Right atrium auricular region (tissue), 2 donors: ENCODE data around the gene ANKS4B. TPM values are rescaled to one million over a fixed set of nuclear protein-coding genes. Genes with fewer than 3 reads are reported as not detected.

ENCODE experiments used
- DNase-seq: peaks from one replicate; pipeline ENCODE4 v3.0.0-alpha.2; 2019; ENCODE audit warnings: low spot score
- H3K27ac ChIP-seq, 2 donors: fragments of 200-600 bp; sonication (generic); 1 replicate in 1 of 2; 2 replicates in 1 of 2; pipeline ENCODE4 v1.5.1; 2016 to 2019
- H3K27me3 ChIP-seq, 2 donors: fragments of 200-600 bp; sonication (generic); one replicate each; pipeline versions ENCODE4 v1.5.1 to v1.6.0; 2017 to 2019
- H3K36me3 ChIP-seq: fragments of 200-600 bp; sonication (generic); one replicate; pipeline ENCODE4 v1.5.1; 2016
- H3K4me1 ChIP-seq, 2 donors: fragments of 200-600 bp; sonication (generic); one replicate each; pipeline versions ENCODE4 v1.5.1 to v1.6.0; 2017 to 2019
- H3K4me3 ChIP-seq, 2 donors: fragments of 200-600 bp; sonication (generic); 1 replicate in 1 of 2; 2 replicates in 1 of 2; pipeline ENCODE4 v1.5.1; 2017 to 2019; ENCODE audit warnings: mild to moderate bottlenecking in 1 of 2, moderate library complexity in 1 of 2
- H3K9me3 ChIP-seq, 2 donors: fragments of 200-600 bp; sonication (generic); one replicate each; pipeline ENCODE4 v1.5.1; 2019
- CTCF ChIP-seq, 2 donors: fragments of 200-600 bp; sonication (generic); IDR thresholded peaks; one replicate each; pipeline ENCODE4 v1.5.1; 2019; ENCODE audit warnings: antibody characterized with exemption in 2 of 2
- total RNA-seq, 2 donors: library from RNA; depleted of rRNA; stranded (reverse); fragments of >200 nt; gene quantifications; one replicate each; pipeline ENCODE4 v1.1.0, GENCODE V29; 2016

Gene ANKS4B
- total RNA-seq, 2 donors from 2014 or later: not detected

GRCh38 chr16:21197112-21197511, 36.4 kb upstream of the ANKS4B start:
- no peaks in the 10 kb centered on the region for H3K9me3 ChIP-seq
- DNase-seq: no peak
- no peak overlapping the region for H3K27ac ChIP-seq

GRCh38 chr16:21197621-21198020, 35.9 kb upstream of the ANKS4B start:
- Histone ChIP-seq H3K9me3 (no peaks in the 10 kb centered on the region), H3K36me3 (no peaks in the 10 kb centered on the region), H3K27me3 (no peaks in the 10 kb centered on the region), H3K27ac (no peak overlapping the region), H3K4me1 (no peaks in the 10 kb centered on the region), H3K4me3 (no peak overlapping the region)
- no peak for DNase-seq
- TF ChIP-seq CTCF (IDR thresholded peaks at IDR 0.05): no peak

More at GRCh38 chr16:21197112-21197511, 36.4 kb upstream of the ANKS4B start:
- no peaks in the 10 kb centered on the region for H3K4me1 ChIP-seq
- H3K4me3 ChIP-seq: no peak overlapping the region
- no peaks in the 10 kb centered on the region for H3K27me3 ChIP-seq
- no peak for TF ChIP-seq CTCF (IDR thresholded peaks at IDR 0.05)
- no peaks in the 10 kb centered on the region for H3K36me3 ChIP-seq

GRCh38 chr16:21199607-21200218, 33.8 kb upstream of the ANKS4B start:
- H3K36me3 ChIP-seq: no peaks in the 10 kb centered on the region
- no peaks in the 10 kb centered on the region for H3K9me3 ChIP-seq
- H3K4me1 ChIP-seq: no peaks in the 10 kb centered on the region
- no peak for DNase-seq
- no peak overlapping the region for H3K27ac ChIP-seq
- no peak for TF ChIP-seq CTCF (IDR thresholded peaks at IDR 0.05)
- H3K27me3 ChIP-seq: no peaks in the 10 kb centered on the region
- H3K4me3 ChIP-seq: no peak overlapping the region

GRCh38 chr16:21203155-21203797, 30.2 kb upstream of the ANKS4B start:
- Histone ChIP-seq H3K4me3 (no peak overlapping the region), H3K9me3 (no peaks in the 10 kb centered on the region), H3K27ac (no peak overlapping the region), H3K36me3 (no peaks in the 10 kb centered on the region), H3K4me1 (no peaks in the 10 kb centered on the region), H3K27me3 (no peaks in the 10 kb centered on the region)
- DNase-seq: no peak
- TF ChIP-seq CTCF (IDR thresholded peaks at IDR 0.05): no peak

GRCh38 chr16:21205303-21205702, 28.2 kb upstream of the ANKS4B start:
- no peak for DNase-seq
- Histone ChIP-seq H3K4me3 (no peak overlapping the region), H3K36me3 (no peaks in the 10 kb centered on the region), H3K9me3 (no peaks in the 10 kb centered on the region), H3K27ac (no peak overlapping the region), H3K27me3 (no peaks in the 10 kb centered on the region), H3K4me1 (no peaks in the 10 kb centered on the region)
- no peak for TF ChIP-seq CTCF (IDR thresholded peaks at IDR 0.05)

- Histone ChIP-seq H3K4me1 (no peaks in the 10 kb centered on the region), H3K9me3 (no peaks in the 10 kb centered on the region), H3K4me3 (no peak overlapping the region), H3K27ac (no peak overlapping the region), H3K36me3 (no peaks in the 10 kb centered on the region), H3K27me3 (no peaks in the 10 kb centered on the region)
- DNase-seq: no peak
- TF ChIP-seq CTCF (IDR thresholded peaks at IDR 0.05): no peak
These were observed 26.9 kb upstream of the ANKS4B start for GRCh38 chr16:21206550-21206949.
